HG03469 (cell line): Measurements from ENCODE around the gene FYTTD1.

Experiments
- ATAC-seq: cut with Tn5 transposase; IDR thresholded peaks from one replicate; pipeline ENCODE4 v1.9.1; 2021; ENCODE audit warnings: mild to moderate bottlenecking, moderate library complexity, moderate number of reproducible peaks; ENCODE audit not compliant: unreplicated experiment

FYTTD1 gene

DNA sequence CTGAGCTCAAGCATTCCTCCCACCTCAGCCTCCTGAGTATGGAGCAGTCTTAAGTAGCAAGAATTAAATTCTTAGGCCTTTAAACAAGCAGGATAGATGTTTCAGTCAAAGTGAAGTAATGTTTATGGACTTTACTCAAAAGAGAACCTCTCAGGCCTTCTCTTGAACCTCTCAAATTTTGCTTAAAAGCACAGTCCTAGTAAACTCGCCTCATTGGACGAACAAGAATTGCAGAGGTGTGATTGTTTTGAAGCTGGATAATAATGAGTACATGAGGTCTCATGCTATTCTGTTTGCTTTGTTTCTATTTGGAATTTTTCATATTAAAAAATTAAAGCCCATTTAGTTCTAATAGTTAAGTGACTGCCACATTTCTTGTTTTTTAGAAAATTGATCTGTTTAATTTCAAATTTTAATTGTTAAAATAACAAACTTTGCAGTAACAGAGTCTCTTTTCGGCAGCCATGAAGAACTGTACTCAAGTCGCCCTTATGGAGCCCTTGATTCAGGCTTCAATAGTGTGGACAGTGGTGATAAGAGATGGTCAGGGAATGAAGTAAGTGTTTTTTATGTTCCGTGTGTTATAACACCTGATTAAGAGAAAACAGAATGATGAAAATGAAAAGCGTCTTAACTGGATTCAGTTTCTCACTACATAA is 80.8 kb downstream of the FYTTD1 start:
- no peak for ATAC-seq

GRCh38 chr3:197830967-197831313 is 81.3 kb downstream of the FYTTD1 start:
- ATAC-seq = no peak

GRCh38 chr3:197833930-197834715 is 84.4 kb downstream of the FYTTD1 start:
- ATAC-seq = no peak

DNA sequence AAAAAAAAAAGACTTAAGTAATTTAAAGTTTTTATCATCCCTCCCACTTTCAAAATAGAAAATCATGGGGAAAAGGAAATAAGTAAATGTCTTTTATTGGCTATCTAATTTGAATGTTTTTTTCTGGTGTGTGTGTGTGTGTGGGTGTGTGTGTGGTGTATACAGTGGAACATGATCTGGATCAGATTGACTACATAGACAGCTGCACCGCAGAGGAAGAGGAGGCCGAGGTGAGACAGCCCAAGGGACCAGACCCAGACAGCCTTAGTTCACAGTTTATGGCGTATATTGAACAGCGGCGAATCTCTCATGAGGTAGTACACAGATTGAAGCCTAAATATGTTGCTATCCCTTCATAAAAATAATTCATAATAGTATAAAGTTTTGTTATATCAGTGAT is 85.8 kb downstream of the FYTTD1 start:
- ATAC-seq = no peak

GRCh38 chr3:197836244-197836643 is 86.6 kb downstream of the FYTTD1 start:
- ATAC-seq = no peak
